GM10266 (cell line): Measurements from ENCODE around the gene PON3.

Source experiments
- DNase-seq: peaks from one replicate; pipeline ENCODE4 v3.0.0; 2012; ENCODE audit errors: extremely low spot score
- CTCF ChIP-seq: IDR thresholded peaks from 2 replicates; pipeline ENCODE4 v1.5.1; 2012; ENCODE audit warnings: mild to moderate bottlenecking, low read depth; ENCODE audit not compliant: control insufficient read depth, insufficient read depth; ENCODE audit errors: missing control alignments

The PON3 gene

GRCh38 chr7:95317966-95318365 is 78.2 kb downstream of the PON3 start:
- DNase-seq, result no peak
- no peak for TF ChIP-seq CTCF

- DNase-seq, result no peak
Measured at GRCh38 chr7:95317546-95317945, 78.6 kb downstream of the PON3 start.

GRCh38 chr7:95316588-95316987 is 79.6 kb downstream of the PON3 start:
- DNase-seq, result no peak
- no peak for TF ChIP-seq CTCF

More at GRCh38 chr7:95317546-95317945, 78.6 kb downstream of the PON3 start:
- no peak for TF ChIP-seq CTCF

- no peak for DNase-seq
- no peak for TF ChIP-seq CTCF
Measured at GRCh38 chr7:95312561-95312960, 83.6 kb downstream of the PON3 start.

- TF ChIP-seq CTCF, result no peak
Measured at GRCh38 chr7:95311389-95311788, 84.8 kb downstream of the PON3 start.

GRCh38 chr7:95309951-95310350 is 86.2 kb downstream of the PON3 start:
- no peak for DNase-seq
- no peak for TF ChIP-seq CTCF

More at GRCh38 chr7:95311389-95311788, 84.8 kb downstream of the PON3 start:
- DNase-seq, result no peak
